Mesodermal cell (in vitro differentiated cells): ENCODE measurements around the gene SLC16A4.

Experiments
- H3K27ac ChIP-seq: 2 replicates; pipeline ENCODE4 v1.7.0; 2013; ENCODE audit warnings: mild to moderate bottlenecking, low read depth, low read length, moderate library complexity; ENCODE audit not compliant: severe bottlenecking
- H3K36me3 ChIP-seq: 2 replicates; pipeline ENCODE4 v1.7.1; 2013; ENCODE audit warnings: mild to moderate bottlenecking, low read length, moderate library complexity; ENCODE audit not compliant: control insufficient read depth, insufficient read depth
- H3K4me1 ChIP-seq: one replicate; pipeline ENCODE4 v1.7.1; 2013; ENCODE audit warnings: mild to moderate bottlenecking, low read length; ENCODE audit not compliant: insufficient read depth, control insufficient read depth, poor library complexity, severe bottlenecking
- H3K4me3 ChIP-seq: 2 replicates; pipeline ENCODE4 v1.7.0; 2013; ENCODE audit warnings: low read length, control low read depth, mild to moderate bottlenecking; ENCODE audit not compliant: insufficient read depth, poor library complexity, severe bottlenecking; ENCODE audit errors: extremely low read depth
- H3K9me3 ChIP-seq: 2 replicates; pipeline ENCODE4 v1.7.1; 2013; ENCODE audit warnings: mild to moderate bottlenecking, low read length, moderate library complexity; ENCODE audit not compliant: control insufficient read depth
- WGBS, 2 experiments: methylation state at CpG; one replicate each; pipeline ENCODE4 v1.1.5; 2013; ENCODE audit warnings: missing lambda C conversion rate in 2 of 2; ENCODE audit not compliant: insufficient coverage in 2 of 2; 5-methylcytosine and 5-hydroxymethylcytosine counted together

SLC16A4 gene

DNA sequence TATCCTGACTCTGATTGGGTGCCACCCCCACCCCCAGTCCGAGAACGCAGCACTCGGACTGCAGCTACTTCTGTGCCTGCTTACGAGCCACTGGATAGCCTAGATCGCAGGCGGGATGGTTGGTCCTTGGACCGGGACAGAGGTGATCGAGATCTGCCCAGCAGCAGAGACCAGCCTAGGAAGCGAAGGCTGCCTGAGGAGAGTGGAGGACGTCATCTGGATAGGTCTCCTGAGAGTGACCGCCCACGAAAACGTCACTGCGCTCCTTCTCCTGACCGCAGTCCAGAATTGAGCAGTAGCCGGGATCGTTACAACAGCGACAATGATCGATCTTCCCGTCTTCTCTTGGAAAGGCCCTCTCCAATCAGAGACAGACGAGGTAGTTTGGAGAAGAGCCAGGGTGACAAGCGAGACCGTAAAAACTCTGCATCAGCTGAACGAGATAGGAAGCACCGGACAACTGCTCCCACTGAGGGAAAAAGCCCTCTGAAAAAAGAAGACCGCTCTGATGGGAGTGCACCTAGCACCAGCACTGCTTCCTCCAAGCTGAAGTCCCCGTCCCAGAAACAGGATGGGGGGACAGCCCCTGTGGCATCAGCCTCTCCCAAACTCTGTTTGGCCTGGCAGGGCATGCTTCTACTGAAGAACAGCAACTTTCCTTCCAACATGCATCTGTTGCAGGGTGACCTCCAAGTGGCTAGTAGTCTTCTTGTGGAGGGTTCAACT, 49.5 kb downstream of the SLC16A4 start:
- peaks cover 46% of the 10 kb centered on the region for H3K36me3 ChIP-seq
- WGBS, 2 experiments: 90 to 91% methylated on average over 26 to 27 of the region's 27 CpGs
- no peaks in the 10 kb centered on the region for H3K9me3 ChIP-seq
- H3K4me1 ChIP-seq: peaks cover 42% of the 10 kb centered on the region
- H3K4me3 ChIP-seq: peak overlapping the region; percentile 27
- H3K27ac ChIP-seq: no peak overlapping the region

DNA sequence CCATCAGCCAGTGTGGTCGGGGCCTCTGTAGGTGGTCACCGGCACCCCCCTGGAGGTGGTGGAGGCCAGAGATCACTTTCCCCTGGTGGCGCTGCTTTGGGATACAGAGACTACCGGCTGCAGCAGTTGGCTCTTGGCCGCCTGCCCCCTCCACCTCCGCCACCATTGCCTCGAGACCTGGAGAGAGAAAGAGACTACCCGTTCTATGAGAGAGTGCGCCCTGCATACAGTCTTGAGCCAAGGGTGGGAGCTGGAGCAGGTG, 50.7 kb downstream of the SLC16A4 start:
- H3K36me3 ChIP-seq: peaks cover 37% of the 10 kb centered on the region
- H3K4me1 ChIP-seq: peaks cover 41% of the 10 kb centered on the region
- H3K27ac ChIP-seq: peak overlapping the region; percentile 97
- WGBS, 2 experiments: 0 to 10% methylated on average over 5 to 8 of the region's 9 CpGs
- H3K4me3 ChIP-seq: peak overlapping the region; percentile 95
- H3K9me3 ChIP-seq: no peaks in the 10 kb centered on the region

DNA sequence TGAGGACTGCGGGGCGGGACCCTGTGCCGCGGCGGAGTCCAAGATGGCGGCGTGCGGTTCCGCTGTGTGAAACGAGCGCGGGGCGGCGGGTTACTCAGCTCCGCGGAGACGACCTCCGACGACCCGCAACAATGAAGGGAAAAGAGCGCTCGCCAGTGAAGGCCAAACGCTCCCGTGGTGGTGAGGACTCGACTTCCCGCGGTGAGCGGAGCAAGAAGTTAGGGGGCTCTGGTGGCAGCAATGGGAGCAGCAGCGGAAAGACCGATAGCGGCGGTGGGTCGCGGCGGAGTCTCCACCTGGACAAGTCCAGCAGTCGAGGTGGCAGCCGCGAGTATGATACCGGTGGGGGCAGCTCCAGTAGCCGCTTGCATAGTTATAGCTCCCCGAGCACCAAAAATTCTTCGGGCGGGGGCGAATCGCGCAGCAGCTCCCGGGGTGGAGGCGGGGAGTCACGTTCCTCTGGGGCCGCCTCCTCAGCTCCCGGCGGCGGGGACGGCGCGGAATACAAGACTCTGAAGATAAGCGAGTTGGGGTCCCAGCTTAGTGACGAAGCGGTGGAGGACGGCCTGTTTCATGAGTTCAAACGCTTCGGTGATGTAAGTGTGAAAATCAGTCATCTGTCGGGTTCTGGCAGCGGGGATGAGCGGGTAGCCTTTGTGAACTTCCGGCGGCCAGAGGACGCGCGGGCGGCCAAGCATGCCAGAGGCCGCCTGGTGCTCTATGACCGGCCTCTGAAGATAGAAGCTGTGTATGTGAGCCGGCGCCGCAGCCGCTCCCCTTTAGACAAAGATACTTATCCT, 51.2 kb downstream of the SLC16A4 start:
- Histone ChIP-seq H3K4me3 (peak overlapping the region; percentile 95), H3K4me1 (peaks cover 41% of the 10 kb centered on the region), H3K27ac (peak overlapping the region; percentile 97), H3K36me3 (peaks cover 34% of the 10 kb centered on the region), H3K9me3 (no peaks in the 10 kb centered on the region)
- WGBS, 2 experiments: 0 to 1% methylated on average over 65 to 69 of the region's 77 CpGs

DNA sequence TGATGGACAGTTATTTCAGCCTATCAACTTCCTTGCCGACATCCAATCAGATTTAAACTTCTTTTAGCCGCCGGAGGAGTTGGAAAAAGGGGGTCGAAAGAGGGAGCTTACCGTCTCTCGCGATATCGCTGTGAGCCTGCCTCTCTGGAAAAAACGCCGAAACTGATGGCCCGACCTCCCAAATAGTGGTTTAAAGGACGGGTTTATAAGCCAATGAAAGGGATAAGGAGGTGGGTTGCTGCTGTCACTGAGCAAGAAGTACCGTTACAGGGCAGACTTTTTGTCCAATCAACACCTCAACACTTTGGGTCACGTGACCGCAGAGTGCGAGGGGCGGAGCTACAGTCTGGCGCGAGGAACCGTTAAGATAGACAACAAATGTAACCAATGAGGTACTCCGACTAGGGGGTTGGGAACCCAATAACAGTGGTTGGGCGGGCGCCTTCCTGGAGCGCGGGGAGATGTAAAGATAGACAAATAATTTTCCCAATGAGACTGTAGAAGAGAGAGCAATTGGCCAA, 51.9 kb downstream of the SLC16A4 start, which contains the start of gene RBM15:
TSS of gene RBM15 (plus strand) at position 492 of the 521 bp plus-strand sequence. CDS start at position 521, 29 bp downstream.
- H3K27ac ChIP-seq: peak within 1 kb of the TSS; percentile 97
- peak within 1 kb of the TSS; percentile 95 for H3K4me3 ChIP-seq
- WGBS, 2 experiments: 0% methylated on average over 19 to 23 of the region's 25 CpGs
- H3K4me1 ChIP-seq: peaks cover 39% of the 10 kb centered on the region
- no peaks in the 10 kb centered on the region for H3K9me3 ChIP-seq
- H3K36me3 ChIP-seq: peaks cover 31% of the 10 kb centered on the region

DNA sequence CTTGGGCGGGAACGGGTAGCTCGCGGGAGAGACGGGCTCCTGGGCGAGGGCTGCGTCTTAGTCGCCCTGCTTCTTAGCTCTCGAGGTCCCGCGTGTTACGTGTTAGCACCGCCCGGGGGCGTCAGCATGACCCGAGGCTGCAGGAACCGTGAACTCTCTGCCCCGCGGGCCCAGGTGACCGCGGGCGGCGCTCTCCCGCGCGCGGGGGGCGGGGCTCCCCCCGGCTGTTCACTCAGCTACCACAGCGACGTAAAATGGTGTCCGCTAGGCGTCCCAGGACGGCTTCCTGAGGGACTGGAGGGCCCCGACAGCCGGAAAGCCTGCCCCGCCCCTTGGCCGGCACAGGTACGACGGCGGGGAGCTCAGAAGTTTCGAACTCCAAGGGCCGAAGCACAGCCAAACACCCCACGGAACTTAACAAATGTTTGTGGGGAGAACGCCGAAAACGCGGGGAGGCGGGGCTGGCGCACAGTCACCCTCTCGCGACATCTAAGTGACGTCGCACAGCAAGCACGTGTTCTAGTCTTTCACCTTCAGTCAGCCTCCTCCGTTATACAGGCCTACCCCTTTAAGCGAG, 52.4 kb downstream of the SLC16A4 start:
- no peaks in the 10 kb centered on the region for H3K9me3 ChIP-seq
- H3K36me3 ChIP-seq: peaks cover 26% of the 10 kb centered on the region
- WGBS, 2 experiments: 0% methylated on average over 46 to 51 of the region's 57 CpGs
- H3K4me1 ChIP-seq: peaks cover 35% of the 10 kb centered on the region
- H3K4me3 ChIP-seq: peak overlapping the region; percentile 95
- peak overlapping the region; percentile 97 for H3K27ac ChIP-seq

DNA sequence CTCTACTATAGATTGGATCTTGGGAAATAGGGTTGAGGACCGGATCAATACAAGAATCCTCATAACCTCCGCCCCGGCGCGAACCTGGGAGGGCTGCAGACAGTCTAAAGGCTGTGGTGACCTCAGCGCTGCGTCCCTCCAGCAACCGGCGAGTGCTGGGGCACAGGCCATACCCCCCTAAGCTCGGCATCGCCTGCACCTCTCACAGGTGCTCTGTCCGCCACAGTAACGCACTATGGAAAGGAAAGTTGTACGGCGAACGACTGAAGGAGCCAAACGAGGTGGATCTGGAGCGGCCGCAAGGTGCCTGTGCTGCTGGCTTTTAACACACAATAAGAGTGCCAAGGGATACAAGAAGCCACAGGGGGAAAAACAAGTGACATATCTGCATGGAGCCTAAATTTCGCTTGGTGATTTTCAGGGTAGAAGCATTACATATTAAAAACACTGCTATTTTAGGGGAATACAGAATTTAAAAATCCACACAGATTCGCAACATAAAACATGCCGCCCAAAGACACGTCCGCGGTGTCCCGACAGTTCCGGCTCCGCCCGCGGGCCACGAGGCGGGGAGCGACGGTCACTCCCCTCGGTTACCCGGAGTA, 53.0 kb downstream of the SLC16A4 start:
- Histone ChIP-seq H3K36me3 (peaks cover 25% of the 10 kb centered on the region), H3K9me3 (no peaks in the 10 kb centered on the region), H3K4me1 (peaks cover 35% of the 10 kb centered on the region), H3K4me3 (peak overlapping the region; percentile 95), H3K27ac (peak overlapping the region; percentile 97)
- WGBS, 2 experiments: 0% methylated on average over 32 to 34 of the region's 36 CpGs

DNA sequence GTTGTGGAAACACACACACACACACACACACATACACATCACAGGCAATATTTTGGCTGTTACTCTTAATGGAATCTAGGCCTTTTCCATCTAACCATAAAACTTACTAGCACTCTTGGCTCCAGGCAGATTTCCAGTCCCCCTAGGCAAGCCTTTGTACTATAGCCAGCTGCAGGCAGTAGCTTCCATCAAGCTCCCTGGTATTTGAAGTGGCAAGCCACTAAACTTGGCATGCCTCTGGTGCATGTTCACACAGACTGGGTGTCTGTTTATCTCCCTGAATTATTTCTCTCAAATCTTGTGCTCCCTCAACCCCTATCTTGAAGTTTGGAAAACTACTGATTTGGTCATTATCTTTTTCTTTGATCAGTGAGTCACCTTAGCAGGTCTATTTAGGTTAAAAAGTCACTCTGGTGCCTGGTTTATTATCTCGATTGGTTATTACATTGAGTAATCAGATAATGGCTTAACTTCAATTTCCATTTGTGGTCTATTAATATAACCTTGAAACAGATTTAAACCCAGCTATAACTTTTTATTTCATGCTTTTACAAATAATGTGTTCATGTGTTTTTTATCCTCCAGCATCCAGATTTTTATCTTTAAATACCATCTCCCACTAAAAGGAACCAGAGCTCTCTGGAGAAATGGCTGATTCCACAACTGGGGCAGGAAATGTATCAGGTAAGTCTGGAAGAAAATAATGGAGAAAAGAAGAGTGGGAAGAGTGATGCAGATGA, 54.4 kb downstream of the SLC16A4 start:
- peaks cover 14% of the 10 kb centered on the region for H3K36me3 ChIP-seq
- H3K9me3 ChIP-seq: no peaks in the 10 kb centered on the region
- H3K4me1 ChIP-seq: peaks cover 25% of the 10 kb centered on the region
- no CpG with 5 or more reads among the region's 1 CpG for WGBS, 2 experiments
- peak overlapping the region; percentile 64 for H3K27ac ChIP-seq
- H3K4me3 ChIP-seq: no peak overlapping the region

DNA sequence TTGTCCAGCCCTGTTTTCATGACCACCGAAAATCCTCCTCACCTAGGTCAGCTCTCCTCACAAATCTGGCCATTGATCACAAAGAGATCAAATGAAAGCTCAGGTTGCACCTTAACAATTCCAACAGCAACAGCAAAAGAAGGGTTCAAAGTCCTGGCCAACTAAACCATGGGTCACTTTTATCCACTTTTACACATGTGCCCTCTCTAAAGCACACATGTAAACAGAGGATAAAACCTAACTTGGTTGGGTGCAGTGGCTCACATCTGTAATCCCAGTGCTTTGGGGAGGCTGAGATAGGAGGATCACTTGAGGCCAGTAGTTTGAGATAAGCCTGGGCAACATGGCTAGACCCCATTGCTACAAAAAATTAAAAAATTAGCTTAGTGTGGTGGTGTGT, 55.6 kb downstream of the SLC16A4 start:
- Histone ChIP-seq H3K36me3 (peaks cover 2% of the 10 kb centered on the region), H3K27ac (no peak overlapping the region), H3K4me3 (no peak overlapping the region), H3K4me1 (peaks cover 13% of the 10 kb centered on the region), H3K9me3 (no peaks in the 10 kb centered on the region)
- 100% methylated on average over 1 of the region's 1 CpG for WGBS, 2 experiments

DNA sequence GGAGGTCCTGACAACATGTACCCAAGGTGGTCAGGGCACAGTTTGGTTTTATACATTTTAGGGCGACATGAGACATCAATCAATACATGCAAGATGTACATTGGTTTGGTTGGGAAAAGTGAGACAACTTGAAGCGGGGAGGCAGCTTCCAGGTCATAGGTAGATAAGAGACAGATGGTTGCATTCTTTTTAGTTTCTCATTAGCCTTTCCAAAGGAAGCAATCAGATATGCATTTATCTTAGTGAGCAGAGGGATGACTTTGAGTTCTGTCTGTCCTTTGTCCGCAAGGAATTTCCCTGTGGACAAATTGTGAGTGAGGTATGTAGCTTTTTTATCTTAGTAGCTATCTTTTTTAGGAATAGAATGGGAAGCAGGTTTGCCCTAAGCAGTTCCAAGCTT, 62.1 kb downstream of the SLC16A4 start:
- Histone ChIP-seq H3K36me3 (no peaks in the 10 kb centered on the region), H3K4me1 (no peaks in the 10 kb centered on the region), H3K27ac (no peak overlapping the region), H3K4me3 (no peak overlapping the region), H3K9me3 (no peaks in the 10 kb centered on the region)
- whole genome bisulfite sequencing, 2 experiments: 95 to 100% methylated on average over 1 to 3 of the region's 3 CpGs

DNA sequence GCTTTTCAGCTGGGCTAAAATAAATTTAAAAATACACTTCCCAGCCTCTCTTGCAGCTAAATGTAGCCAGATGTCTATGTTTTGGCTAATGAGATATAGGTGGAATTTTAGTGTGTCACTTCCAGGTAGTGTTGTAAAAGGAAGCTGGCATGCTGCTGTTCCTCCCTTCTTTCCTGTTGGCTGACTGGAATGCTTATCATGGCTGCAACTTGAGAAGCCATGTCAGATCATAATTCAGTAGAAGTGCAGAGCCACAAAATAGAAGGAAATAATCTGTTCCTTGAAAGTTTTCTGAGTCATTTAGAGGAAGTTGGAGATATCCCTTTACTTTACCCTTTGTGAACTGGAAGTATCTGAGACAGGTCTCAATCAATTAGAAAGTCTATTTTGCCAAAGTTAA, 62.6 kb downstream of the SLC16A4 start:
- Histone ChIP-seq H3K9me3 (no peaks in the 10 kb centered on the region), H3K36me3 (no peaks in the 10 kb centered on the region), H3K27ac (no peak overlapping the region), H3K4me3 (no peak overlapping the region), H3K4me1 (no peaks in the 10 kb centered on the region)
